ENCODE measurements around the gene CYFIP2.

CYFIP2 gene

GRCh38 chr5:157387041-157387563, 121.2 kb downstream of the CYFIP2 start:
- no peaks in the 10 kb centered on the region for H3K27me3 ChIP-seq (ENCODE audit: control insufficient read depth, insufficient read depth, low read length)
- no peak overlapping the region for H3K9ac ChIP-seq
- no peaks in the 10 kb centered on the region for H3K36me3 ChIP-seq (ENCODE audit: control insufficient read depth, insufficient read depth, low read length)
- TF ChIP-seq CTCF (IDR thresholded peaks at IDR 0.05): no peak
- no peak overlapping the region for H3K4me3 ChIP-seq (ENCODE audit: low read depth, low read length)
- H3K4me2 ChIP-seq (ENCODE audit: low read length): no peak overlapping the region
- no peak overlapping the region for H2AFZ ChIP-seq
- H3K27ac ChIP-seq: no peak overlapping the region
- H3K4me1 ChIP-seq: no peaks in the 10 kb centered on the region
- no peaks in the 10 kb centered on the region for H3K9me3 ChIP-seq (ENCODE audit: control insufficient read depth, low read length)
- no peaks in the 10 kb centered on the region for H3K79me2 ChIP-seq

GRCh38 chr5:157387683-157388093, 121.8 kb downstream of the CYFIP2 start:
- H3K27me3 ChIP-seq (ENCODE audit: control insufficient read depth, insufficient read depth, low read length): no peaks in the 10 kb centered on the region
- no peaks in the 10 kb centered on the region for H3K36me3 ChIP-seq (ENCODE audit: control insufficient read depth, insufficient read depth, low read length)
- no peaks in the 10 kb centered on the region for H3K4me1 ChIP-seq
- H3K4me2 ChIP-seq (ENCODE audit: low read length): no peak overlapping the region
- TF ChIP-seq CTCF (IDR thresholded peaks at IDR 0.05): no peak
- H3K79me2 ChIP-seq: no peaks in the 10 kb centered on the region
- H3K9me3 ChIP-seq (ENCODE audit: control insufficient read depth, low read length): no peaks in the 10 kb centered on the region
- H3K9ac ChIP-seq: no peak overlapping the region
- no peak overlapping the region for H3K27ac ChIP-seq
- H2AFZ ChIP-seq: no peak overlapping the region
- H3K4me3 ChIP-seq (ENCODE audit: low read depth, low read length): no peak overlapping the region

DNA sequence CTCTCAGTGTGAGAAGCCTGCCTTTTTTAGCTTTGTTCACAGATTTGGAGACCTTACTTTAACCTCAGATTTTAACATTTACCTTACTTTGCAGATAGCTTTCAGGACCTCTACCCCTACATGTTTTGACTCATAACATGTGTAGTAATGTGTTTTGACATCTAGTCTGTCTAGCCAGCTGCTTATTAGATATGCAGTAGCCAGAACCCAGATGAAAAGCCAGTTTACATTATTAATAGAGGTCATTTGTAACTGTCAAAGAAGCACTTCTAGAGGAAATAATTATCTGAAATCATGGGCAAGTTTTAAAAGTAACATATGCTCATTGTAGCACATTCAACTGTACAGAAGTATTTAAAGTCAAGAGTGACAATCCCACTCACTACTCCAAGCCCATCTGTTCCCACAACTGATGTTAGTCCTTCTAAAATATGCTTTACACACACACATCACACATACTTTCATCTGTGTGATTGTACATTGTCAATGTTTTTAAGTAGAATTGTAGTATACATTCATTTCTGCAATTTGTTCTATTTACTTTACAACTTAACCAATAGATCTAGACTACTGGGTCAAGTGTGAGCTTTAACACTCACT, 122.3 kb downstream of the CYFIP2 start:
- H3K36me3 ChIP-seq (ENCODE audit: control insufficient read depth, insufficient read depth, low read length): no peaks in the 10 kb centered on the region
- no peaks in the 10 kb centered on the region for H3K27me3 ChIP-seq (ENCODE audit: control insufficient read depth, insufficient read depth, low read length)
- H3K9ac ChIP-seq: no peak overlapping the region
- H3K4me3 ChIP-seq (ENCODE audit: low read depth, low read length): no peak overlapping the region
- H3K9me3 ChIP-seq (ENCODE audit: control insufficient read depth, low read length): no peaks in the 10 kb centered on the region
- no peaks in the 10 kb centered on the region for H3K79me2 ChIP-seq
- no peak overlapping the region for H2AFZ ChIP-seq
- no peak overlapping the region for H3K4me2 ChIP-seq (ENCODE audit: low read length)
- no peak overlapping the region for H3K27ac ChIP-seq
- no peak for TF ChIP-seq CTCF (IDR thresholded peaks at IDR 0.05)
- no peaks in the 10 kb centered on the region for H3K4me1 ChIP-seq

GRCh38 chr5:157389103-157389502, 123.2 kb downstream of the CYFIP2 start:
- Histone ChIP-seq H3K9ac (no peak overlapping the region), H3K4me3 (ENCODE audit: low read depth, low read length) (no peak overlapping the region), H3K27ac (no peak overlapping the region)

More at GRCh38 chr5:157389103-157389502, 123.2 kb downstream of the CYFIP2 start:
- no peak overlapping the region for H3K4me2 ChIP-seq (ENCODE audit: low read length)
- H3K36me3 ChIP-seq (ENCODE audit: control insufficient read depth, insufficient read depth, low read length): no peaks in the 10 kb centered on the region
- no peaks in the 10 kb centered on the region for H3K79me2 ChIP-seq
- no peaks in the 10 kb centered on the region for H3K27me3 ChIP-seq (ENCODE audit: control insufficient read depth, insufficient read depth, low read length)
- H3K9me3 ChIP-seq (ENCODE audit: control insufficient read depth, low read length): no peaks in the 10 kb centered on the region
- no peaks in the 10 kb centered on the region for H3K4me1 ChIP-seq
- no peak overlapping the region for H2AFZ ChIP-seq
- no peak for TF ChIP-seq CTCF (IDR thresholded peaks at IDR 0.05)
